AG08396 (cell line): ENCODE data around the gene PTPRG.

Experiments used
- DNase-seq: peaks from one replicate; pipeline ENCODE4 v3.0.0; 2012; ENCODE audit warnings: low spot score, mixed read lengths

Gene PTPRG

GRCh38 chr3:61618871-61619270 lies 57.5 kb downstream of the PTPRG start:
- no peak for DNase-seq

- no peak for DNase-seq
These were observed 58.7 kb downstream of the PTPRG start for GRCh38 chr3:61620073-61620472.

DNA sequence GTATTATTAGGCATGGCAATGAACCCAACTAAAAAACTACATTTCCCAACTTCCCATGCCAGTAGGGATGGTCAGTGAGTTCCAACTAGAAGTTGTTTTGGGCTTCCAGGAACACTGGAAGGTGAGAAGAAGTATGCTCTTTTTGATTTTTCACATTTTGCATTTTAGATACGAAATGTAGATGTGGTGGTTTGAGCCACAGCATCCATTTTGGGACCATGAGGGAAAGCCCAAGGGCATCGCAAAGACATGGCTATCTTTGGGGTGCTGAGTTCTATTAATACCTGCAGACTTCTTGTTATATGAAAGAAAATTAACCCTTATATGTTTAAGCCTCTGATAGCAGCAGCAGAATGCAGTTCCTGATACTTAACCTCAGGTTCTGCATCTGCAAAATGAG lies 62.9 kb downstream of the PTPRG start:
- no peak for DNase-seq

DNA sequence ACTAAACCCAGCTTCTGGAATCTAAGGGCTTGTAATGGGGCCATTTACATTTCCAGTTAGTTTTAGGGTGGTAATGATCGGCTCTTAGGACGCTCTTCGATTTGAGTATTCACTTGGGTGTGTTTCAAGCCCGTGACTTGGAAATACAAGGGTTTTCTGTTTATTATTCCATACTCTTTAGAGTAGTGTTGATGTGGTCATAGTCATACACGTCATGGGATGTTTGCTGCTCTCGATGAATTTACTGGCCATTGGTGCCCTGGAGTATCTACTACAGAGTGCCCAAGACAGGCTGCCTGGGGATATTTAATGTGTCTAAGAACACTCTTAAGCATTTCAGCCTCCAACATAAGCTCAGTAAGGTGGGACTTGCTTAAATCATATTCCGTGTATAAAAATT lies 64.1 kb downstream of the PTPRG start:
- DNase-seq: no peak

GRCh38 chr3:61626484-61626883 lies 65.1 kb downstream of the PTPRG start:
- DNase-seq: no peak

- peak; percentile 59 for DNase-seq
These were observed 66.4 kb downstream of the PTPRG start for GRCh38 chr3:61627768-61628185.

DNA sequence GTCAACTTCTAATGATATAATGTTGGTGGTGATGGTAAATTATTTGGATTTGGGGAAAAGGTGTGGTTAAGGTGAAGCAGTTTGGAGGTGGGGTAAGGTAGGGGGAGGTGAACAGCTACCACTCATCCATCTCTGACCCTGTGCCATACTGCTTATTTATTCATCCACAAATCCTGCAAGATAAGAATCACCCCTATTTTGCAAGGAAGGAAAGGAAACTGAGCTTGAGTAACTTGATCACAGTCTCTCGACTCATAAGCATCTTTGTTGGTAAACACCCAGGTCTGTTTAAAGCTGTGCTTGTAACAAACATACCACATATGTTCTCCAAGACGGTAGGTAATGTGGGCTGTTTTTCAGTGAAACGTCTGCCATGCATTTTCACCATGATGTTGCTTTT lies 67.3 kb downstream of the PTPRG start:
- no peak for DNase-seq

DNA sequence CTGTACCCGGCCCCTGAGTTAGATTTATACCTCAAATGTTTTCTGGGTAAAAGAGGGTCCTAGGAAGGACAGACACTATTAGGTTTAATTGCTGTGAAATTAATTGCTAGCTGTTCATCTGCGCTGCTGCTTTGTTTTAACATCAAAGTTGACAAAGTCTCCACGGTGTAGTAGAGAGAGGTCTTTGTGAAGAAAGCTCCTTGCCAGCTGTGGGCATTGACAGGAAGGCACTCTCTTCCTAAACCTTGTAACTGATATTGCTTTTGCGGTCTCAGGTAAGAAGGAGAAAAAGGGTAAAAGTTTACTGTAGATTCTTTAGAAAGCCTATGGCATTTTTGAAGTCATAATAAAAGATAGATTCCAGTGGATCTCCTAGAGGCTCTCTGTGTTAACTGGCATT lies 68.1 kb downstream of the PTPRG start:
- no peak for DNase-seq

GRCh38 chr3:61631108-61631769 lies 69.9 kb downstream of the PTPRG start:
- DNase-seq: no peak

DNA sequence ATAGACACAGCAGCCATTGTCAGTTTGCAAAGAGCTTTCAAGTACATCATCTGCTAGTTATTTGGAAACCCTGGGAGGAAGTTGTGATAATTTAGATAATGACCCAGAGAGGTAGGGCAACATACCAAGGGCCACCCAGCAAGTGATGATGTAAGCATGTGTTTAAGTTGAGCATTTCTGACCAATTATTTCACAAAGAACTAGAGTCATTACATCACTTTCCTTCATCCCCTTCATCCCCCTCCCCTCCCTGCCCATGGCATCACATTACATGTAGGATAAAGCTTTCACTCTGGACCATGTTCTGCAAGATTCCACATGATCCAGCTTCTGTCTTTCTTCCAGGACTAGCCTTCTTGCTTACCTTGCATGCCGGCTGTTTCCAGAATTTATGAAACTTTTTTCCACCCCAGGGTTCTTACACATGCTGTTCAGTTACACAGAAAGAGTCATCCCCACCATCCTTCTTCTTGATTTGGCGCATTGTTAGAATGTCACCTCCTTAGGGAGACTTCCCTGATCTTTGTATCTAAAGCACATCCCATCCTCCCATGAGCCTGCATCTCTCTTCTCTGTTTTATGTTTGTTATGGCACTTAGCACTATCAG lies 71.3 kb downstream of the PTPRG start:
- DNase-seq: no peak

GRCh38 chr3:61634678-61635077 lies 73.3 kb downstream of the PTPRG start:
- no peak for DNase-seq

GRCh38 chr3:61637088-61638051 lies 76.0 kb downstream of the PTPRG start:
- no peak for DNase-seq

- DNase-seq: no peak
These were observed 77.4 kb downstream of the PTPRG start for GRCh38 chr3:61638741-61639140.

- DNase-seq: no peak
These were observed 78.6 kb downstream of the PTPRG start for GRCh38 chr3:61639991-61640390.

DNA sequence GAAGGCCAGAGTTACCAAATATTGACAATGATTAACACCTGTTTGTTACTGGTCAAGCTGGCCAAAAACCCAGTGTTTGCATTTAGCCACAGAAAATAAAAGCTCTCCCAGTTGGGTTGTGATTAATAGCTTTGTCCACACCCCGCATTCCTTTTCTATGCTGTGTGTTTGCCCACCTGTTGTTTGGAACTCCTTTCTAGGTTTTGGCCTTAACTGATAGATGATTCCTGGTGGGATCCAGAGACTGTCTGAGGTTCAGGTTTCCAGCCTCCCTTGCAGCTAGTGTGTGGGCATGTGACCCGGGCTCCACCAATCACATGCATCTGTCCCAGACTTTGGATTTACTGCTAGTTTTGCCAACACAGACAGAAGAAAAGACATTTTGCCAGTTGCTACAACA lies 83.8 kb downstream of the PTPRG start:
- DNase-seq: no peak

DNA sequence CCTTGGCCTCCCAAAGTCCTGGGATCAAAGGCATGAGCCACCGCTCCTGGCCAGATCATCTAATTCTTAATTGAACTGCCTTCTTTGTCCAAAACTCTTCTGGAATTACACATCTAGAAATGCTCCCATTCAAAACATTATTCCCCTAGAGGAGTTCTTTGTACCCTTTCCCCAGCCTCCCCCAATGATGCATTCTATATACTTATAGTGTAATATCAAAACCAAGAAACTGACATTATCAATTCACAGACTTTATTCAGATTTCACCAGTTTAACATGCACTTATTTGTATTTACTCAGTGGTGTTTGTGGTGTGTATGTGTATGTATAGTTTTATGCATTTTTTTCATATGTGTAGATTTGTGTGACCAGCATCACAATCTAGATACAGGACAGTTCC lies 85.0 kb downstream of the PTPRG start:
- no peak for DNase-seq

GRCh38 chr3:61646851-61647525 lies 85.6 kb downstream of the PTPRG start:
- no peak for DNase-seq

- DNase-seq: no peak
These were observed 87.1 kb downstream of the PTPRG start for GRCh38 chr3:61648481-61648880.

DNA sequence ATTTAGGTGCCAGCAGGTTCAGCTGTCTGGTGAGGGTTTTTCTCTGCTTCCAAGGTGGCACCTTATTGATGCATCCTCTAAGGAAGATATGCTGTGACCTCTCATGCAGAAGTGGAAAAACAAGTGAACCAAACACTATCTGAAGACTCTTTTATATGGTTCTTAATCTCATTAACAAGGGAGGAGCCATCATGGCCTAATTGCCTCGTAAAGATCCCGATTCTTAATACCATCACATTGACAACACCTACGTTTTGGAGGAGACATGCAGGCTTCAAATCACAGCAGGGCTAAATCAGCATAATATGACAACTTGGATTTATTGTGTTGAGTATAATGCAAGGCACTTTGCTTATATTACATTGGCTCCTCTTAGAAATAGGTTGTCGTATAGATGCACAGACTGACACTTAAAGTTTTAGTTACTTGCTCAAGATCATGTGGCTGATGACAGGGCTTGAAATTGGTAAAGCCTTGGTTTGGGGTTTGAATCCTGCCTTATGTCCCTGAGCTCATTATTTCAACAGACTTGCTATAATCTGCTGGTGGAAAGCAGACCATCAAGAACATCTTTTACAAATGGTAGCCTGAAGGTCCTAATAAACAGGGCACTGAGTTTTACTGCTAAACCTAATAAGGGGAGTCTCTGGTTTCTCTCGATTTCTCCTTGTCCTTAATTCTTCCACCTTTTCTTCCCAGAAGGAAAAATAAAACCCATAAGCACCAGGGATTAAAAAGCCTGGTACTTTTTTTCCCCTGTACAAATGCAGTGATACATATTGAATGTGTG lies 88.2 kb downstream of the PTPRG start:
- no peak for DNase-seq

GRCh38 chr3:61650276-61650675 lies 88.9 kb downstream of the PTPRG start:
- no peak for DNase-seq

DNA sequence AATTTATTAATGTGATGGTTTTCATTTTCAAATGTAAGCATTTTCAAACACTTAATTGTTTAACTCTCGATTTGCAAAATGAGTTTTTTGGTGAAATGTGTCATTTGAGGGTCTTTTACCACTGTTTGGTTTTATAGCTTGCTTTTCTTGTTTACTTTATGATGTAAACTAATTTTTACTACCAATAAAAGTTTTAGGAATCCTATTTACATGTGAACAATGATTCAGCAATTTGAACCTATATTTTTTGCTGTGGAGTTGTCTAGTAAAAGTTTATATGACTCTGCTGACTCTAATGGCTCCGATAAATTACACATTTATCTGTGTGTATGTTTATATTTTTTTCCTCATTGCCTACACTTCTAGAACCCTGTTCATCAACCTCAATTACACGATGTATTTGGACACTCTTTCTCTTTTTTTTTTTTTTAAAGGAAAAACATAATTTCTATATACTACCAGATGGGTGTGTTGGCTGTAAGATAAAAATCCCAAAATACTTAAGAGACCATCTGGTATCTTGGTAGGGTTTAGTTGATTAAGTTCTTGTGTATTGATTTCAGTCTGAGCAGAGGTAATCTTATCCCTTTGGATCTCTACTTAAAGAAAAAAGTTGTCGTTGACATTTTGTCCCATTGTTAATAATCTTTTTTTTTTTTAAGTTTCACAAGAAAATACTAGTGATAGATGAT lies 89.5 kb downstream of the PTPRG start:
- DNase-seq: no peak
